DMS79 treated with DMSO at 0.1 percent for 48 hours (cell line): Measurements from ENCODE around the gene HMCN1.

Experiments used
- DNase-seq: peaks from one replicate; lab custom pipeline; 2025; lab: John Stamatoyannopoulos, UW

The HMCN1 gene

GRCh38 chr1:186089940-186090339 is 355.7 kb downstream of the HMCN1 start:
- DNase-seq: no peak

GRCh38 chr1:186091222-186091720 is 357.1 kb downstream of the HMCN1 start:
- DNase-seq: no peak

- no peak for DNase-seq
Observed at GRCh38 chr1:186093437-186093836, 359.2 kb downstream of the HMCN1 start.

- DNase-seq: no peak
Observed at GRCh38 chr1:186094172-186094571, 360.0 kb downstream of the HMCN1 start.

- DNase-seq: no peak
Observed at GRCh38 chr1:186099336-186100104, 365.3 kb downstream of the HMCN1 start.

GRCh38 chr1:186102107-186102506 is 367.9 kb downstream of the HMCN1 start:
- DNase-seq: no peak

- DNase-seq: no peak
Observed at GRCh38 chr1:186102547-186103148, 368.5 kb downstream of the HMCN1 start.

GRCh38 chr1:186104459-186104858 is 370.3 kb downstream of the HMCN1 start:
- DNase-seq: no peak

- DNase-seq: no peak
Observed at GRCh38 chr1:186112280-186112679, 378.1 kb downstream of the HMCN1 start.

- DNase-seq: no peak
Observed at GRCh38 chr1:186113461-186113860, 379.3 kb downstream of the HMCN1 start.

- no peak for DNase-seq
Observed at GRCh38 chr1:186118724-186119123, 384.5 kb downstream of the HMCN1 start.

GRCh38 chr1:186122837-186123236 is 388.6 kb downstream of the HMCN1 start:
- no peak for DNase-seq

- no peak for DNase-seq
Observed at GRCh38 chr1:186125035-186125434, 390.8 kb downstream of the HMCN1 start.

GRCh38 chr1:186125511-186125910 is 391.3 kb downstream of the HMCN1 start:
- DNase-seq: no peak

- no peak for DNase-seq
Observed at GRCh38 chr1:186129758-186130157, 395.6 kb downstream of the HMCN1 start.

- DNase-seq: no peak
Observed at GRCh38 chr1:186139115-186139514, 404.9 kb downstream of the HMCN1 start.

GRCh38 chr1:186139701-186140100 is 405.5 kb downstream of the HMCN1 start:
- no peak for DNase-seq

GRCh38 chr1:186142159-186142558 is 408.0 kb downstream of the HMCN1 start:
- DNase-seq: no peak

GRCh38 chr1:186142916-186143315 is 408.7 kb downstream of the HMCN1 start:
- DNase-seq: no peak

GRCh38 chr1:186143481-186143880 is 409.3 kb downstream of the HMCN1 start:
- no peak for DNase-seq

GRCh38 chr1:186144505-186144904 is 410.3 kb downstream of the HMCN1 start:
- DNase-seq: no peak

- DNase-seq: no peak
Observed at GRCh38 chr1:186146974-186147373, 412.8 kb downstream of the HMCN1 start.

GRCh38 chr1:186149591-186149990 is 415.4 kb downstream of the HMCN1 start:
- DNase-seq: no peak

GRCh38 chr1:186152227-186152619 is 418.0 kb downstream of the HMCN1 start:
- DNase-seq: no peak
